Muscle layer of colon (tissue), 2 donors: ENCODE results near the gene POLR3C.
A peak's percentile ranks its signal among the peaks of the same experiment; 100 is the strongest.

Source experiments
- H3K27ac ChIP-seq: one replicate; pipeline ENCODE4 v1.7.0; 2013; ENCODE audit warnings: low read depth, mild to moderate bottlenecking, low read length, moderate library complexity
- H3K27me3 ChIP-seq, 2 donors: one replicate each; pipeline ENCODE4 v1.7.0; 2013; ENCODE audit warnings: low read length in 2 of 2, mild to moderate bottlenecking in 2 of 2; ENCODE audit not compliant: insufficient read depth in 2 of 2, control insufficient read depth in 1 of 2
- H3K36me3 ChIP-seq: one replicate; pipeline ENCODE4 v1.7.0; 2013; ENCODE audit warnings: mild to moderate bottlenecking, low read length; ENCODE audit not compliant: insufficient read depth
- H3K4me1 ChIP-seq: one replicate; pipeline ENCODE4 v1.7.0; 2013; ENCODE audit warnings: mild to moderate bottlenecking, low read length; ENCODE audit not compliant: insufficient read depth
- H3K4me3 ChIP-seq, 2 donors: one replicate each; pipeline ENCODE4 v1.7.0; 2013; ENCODE audit warnings: low read length in 2 of 2, low read depth in 1 of 2, mild to moderate bottlenecking in 1 of 2, moderate library complexity in 1 of 2
- H3K9ac ChIP-seq: one replicate; pipeline ENCODE4 v1.7.0; 2013; ENCODE audit warnings: low read length
- H3K9me3 ChIP-seq: one replicate; pipeline ENCODE4 v1.7.0; 2013; ENCODE audit warnings: mild to moderate bottlenecking, low read length
- donor health status: abdominal sarcoma.
- donor health status: Adenocarcinoma of cecum.

Gene POLR3C

GRCh38 chr1:145855426-145855948 is 31.5 kb downstream of the POLR3C start:
- Histone ChIP-seq H3K9me3 (no peaks in the 10 kb centered on the region), H3K27me3 (no peaks in the 10 kb centered on the region), H3K27ac (no peak overlapping the region), H3K4me1 (peaks cover 16% of the 10 kb centered on the region), H3K36me3 (peaks cover 58% of the 10 kb centered on the region), H3K4me3 (no peak overlapping the region), H3K9ac (no peak overlapping the region)

- no peaks in the 10 kb centered on the region for H3K27me3 ChIP-seq
- no peak overlapping the region for H3K9ac ChIP-seq
- peaks cover 44% of the 10 kb centered on the region for H3K36me3 ChIP-seq
- no peaks in the 10 kb centered on the region for H3K9me3 ChIP-seq
- peaks cover 16% of the 10 kb centered on the region for H3K4me1 ChIP-seq
- H3K4me3 ChIP-seq, result no peak overlapping the region
- no peak overlapping the region for H3K27ac ChIP-seq
Observed at GRCh38 chr1:145857170-145857569, 33.2 kb downstream of the POLR3C start.

- H3K27ac ChIP-seq, result peak overlapping the region; percentile 99
- peak overlapping the region; percentile 18 for H3K9ac ChIP-seq
- H3K4me1 ChIP-seq, result peaks cover 16% of the 10 kb centered on the region
- no peaks in the 10 kb centered on the region for H3K9me3 ChIP-seq
- H3K36me3 ChIP-seq, result peaks cover 34% of the 10 kb centered on the region
- H3K4me3 ChIP-seq, result peak overlapping the region; percentile 85 to 99
- H3K27me3 ChIP-seq, result no peaks in the 10 kb centered on the region
Observed at GRCh38 chr1:145858238-145858900, 34.4 kb downstream of the POLR3C start.

GRCh38 chr1:145858901-145859490 is 35.0 kb downstream of the POLR3C start, which contains the start of gene PIAS3:
Gene PIAS3, minus strand, starts transcription at chr1:145859081. Its CDS starts 91 bp downstream, at chr1:145858990.
- H3K4me1 ChIP-seq, result peaks cover 16% of the 10 kb centered on the region
- H3K9me3 ChIP-seq, result no peaks in the 10 kb centered on the region
- peak within 1 kb of the TSS; percentile 96 for H3K9ac ChIP-seq
- H3K27ac ChIP-seq, result peak within 1 kb of the TSS; percentile 99
- no peaks in the 10 kb centered on the region for H3K27me3 ChIP-seq
- H3K4me3 ChIP-seq, result peak within 1 kb of the TSS; percentile 85 to 99
- H3K36me3 ChIP-seq, result peaks cover 27% of the 10 kb centered on the region

- H3K27me3 ChIP-seq, result no peaks in the 10 kb centered on the region
- H3K4me1 ChIP-seq, result peaks cover 16% of the 10 kb centered on the region
- H3K36me3 ChIP-seq, result peaks cover 22% of the 10 kb centered on the region
- peak overlapping the region; percentile 96 for H3K9ac ChIP-seq
- H3K27ac ChIP-seq, result peak overlapping the region; percentile 99
- H3K4me3 ChIP-seq, result peak overlapping the region; percentile 85 to 99
- no peaks in the 10 kb centered on the region for H3K9me3 ChIP-seq
Observed at GRCh38 chr1:145859491-145860023, 35.6 kb downstream of the POLR3C start.

GRCh38 chr1:145863282-145864018 is 39.5 kb downstream of the POLR3C start:
- Histone ChIP-seq H3K4me3 (no peak overlapping the region), H3K36me3 (peaks cover 18% of the 10 kb centered on the region), H3K4me1 (peaks cover 6% of the 10 kb centered on the region), H3K9ac (no peak overlapping the region), H3K27me3 (no peaks in the 10 kb centered on the region), H3K9me3 (no peaks in the 10 kb centered on the region), H3K27ac (no peak overlapping the region)

- no peak overlapping the region for H3K27ac ChIP-seq
- H3K27me3 ChIP-seq, result no peaks in the 10 kb centered on the region
- peaks cover 13% of the 10 kb centered on the region for H3K4me1 ChIP-seq
- H3K36me3 ChIP-seq, result peaks cover 18% of the 10 kb centered on the region
- H3K9ac ChIP-seq, result no peak overlapping the region
- H3K4me3 ChIP-seq, result no peak overlapping the region
- H3K9me3 ChIP-seq, result no peaks in the 10 kb centered on the region
Observed at GRCh38 chr1:145868232-145868631, 44.2 kb downstream of the POLR3C start.

- peaks cover 9% of the 10 kb centered on the region for H3K36me3 ChIP-seq
- H3K27me3 ChIP-seq, result no peaks in the 10 kb centered on the region
- H3K4me1 ChIP-seq, result peaks cover 13% of the 10 kb centered on the region
- H3K9me3 ChIP-seq, result no peaks in the 10 kb centered on the region
- H3K9ac ChIP-seq, result peak overlapping the region; percentile 76
- H3K27ac ChIP-seq, result peak overlapping the region; percentile 75
- H3K4me3 ChIP-seq, result peak overlapping the region; percentile 66 to 69
Observed at GRCh38 chr1:145871994-145872924, 48.3 kb downstream of the POLR3C start.

GRCh38 chr1:145874646-145875045 is 50.6 kb downstream of the POLR3C start:
- Histone ChIP-seq H3K4me1 (peaks cover 13% of the 10 kb centered on the region), H3K9me3 (no peaks in the 10 kb centered on the region), H3K27ac (no peak overlapping the region), H3K27me3 (no peaks in the 10 kb centered on the region), H3K4me3 (no peak overlapping the region), H3K9ac (no peak overlapping the region), H3K36me3 (no peaks in the 10 kb centered on the region)

- peaks cover 2% of the 10 kb centered on the region for H3K4me1 ChIP-seq
- H3K27ac ChIP-seq, result no peak overlapping the region
- H3K9me3 ChIP-seq, result no peaks in the 10 kb centered on the region
- H3K4me3 ChIP-seq, result no peak overlapping the region
- no peaks in the 10 kb centered on the region for H3K36me3 ChIP-seq
- H3K27me3 ChIP-seq, result no peaks in the 10 kb centered on the region
- no peak overlapping the region for H3K9ac ChIP-seq
Observed at GRCh38 chr1:145877923-145878486, 54.0 kb downstream of the POLR3C start.
